ENCODE data around the gene FDPS. TPM values are rescaled to one million over a fixed set of nuclear protein-coding genes. Genes with fewer than 3 reads are reported as not detected.
"Not testable (repeated sequence)": the region's sequence is repeated elsewhere in the genome, so short reads cannot be mapped to it uniquely, and the experiment has no call there.

FDPS gene
- total RNA-seq, 1 donor from 2014 or later, result 324 TPM

- peak overlapping the region; percentile 91 for H3K4me3 Mint-ChIP-seq
- H3K9me3 Mint-ChIP-seq, result no peaks in the 10 kb centered on the region
- H3K4me1 Mint-ChIP-seq, result peaks cover 28% of the 10 kb centered on the region
- no peak for DNase-seq
- intact Hi-C loops (cut with micrococcal nuclease), result loop anchor here (10.0 kb wide), 1 partner anchor 269 kb away; no protein-coding TSS in a partner anchor
- H3K36me3 Mint-ChIP-seq (ENCODE audit: low read depth), result peaks cover 15% of the 10 kb centered on the region
- no peaks in the 10 kb centered on the region for H3K27me3 Mint-ChIP-seq
- no peak overlapping the region for H3K27ac Mint-ChIP-seq
These were observed 16.9 kb downstream of the FDPS start for GRCh38 chr1:155325603-155325893.

GRCh38 chr1:155326020-155326526 lies 17.4 kb downstream of the FDPS start:
- intact Hi-C loops (cut with micrococcal nuclease), result loop anchor here (10.0 kb wide), 1 partner anchor 269 kb away; no protein-coding TSS in a partner anchor
- H3K9me3 Mint-ChIP-seq, result no peaks in the 10 kb centered on the region
- H3K4me3 Mint-ChIP-seq, result peak overlapping the region; percentile 91
- peaks cover 18% of the 10 kb centered on the region for H3K36me3 Mint-ChIP-seq (ENCODE audit: low read depth)
- no peak for DNase-seq
- H3K4me1 Mint-ChIP-seq, result peaks cover 24% of the 10 kb centered on the region
- H3K27me3 Mint-ChIP-seq, result no peaks in the 10 kb centered on the region
- peak overlapping the region; percentile 38 for H3K27ac Mint-ChIP-seq

GRCh38 chr1:155326631-155327037 lies 18.0 kb downstream of the FDPS start:
- H3K4me3 Mint-ChIP-seq, result no peak overlapping the region
- intact Hi-C loops (cut with micrococcal nuclease), result loop anchor here (10.0 kb wide), 1 partner anchor 268 kb away; no protein-coding TSS in a partner anchor
- H3K4me1 Mint-ChIP-seq, result peaks cover 21% of the 10 kb centered on the region
- no peaks in the 10 kb centered on the region for H3K9me3 Mint-ChIP-seq
- H3K27ac Mint-ChIP-seq, result no peak overlapping the region
- peaks cover 22% of the 10 kb centered on the region for H3K36me3 Mint-ChIP-seq (ENCODE audit: low read depth)
- DNase-seq, result no peak
- H3K27me3 Mint-ChIP-seq, result no peaks in the 10 kb centered on the region

- intact Hi-C loops (cut with micrococcal nuclease), result loop anchor here (10.0 kb wide), 1 partner anchor 267 kb away; no protein-coding TSS in a partner anchor
- peak overlapping the region; percentile 49 for H3K27ac Mint-ChIP-seq
These were observed 19.3 kb downstream of the FDPS start for GRCh38 chr1:155327981-155328380.

GRCh38 chr1:155328856-155329255 lies 20.2 kb downstream of the FDPS start:
- not testable (repeated sequence) for H3K27me3 Mint-ChIP-seq, H3K9me3 Mint-ChIP-seq, H3K4me3 Mint-ChIP-seq, H3K27ac Mint-ChIP-seq, DNase-seq
- Mint-ChIP-seq H3K4me1 (peaks cover 14% of the 10 kb centered on the region), H3K36me3 (ENCODE audit: low read depth) (peaks cover 21% of the 10 kb centered on the region)
- intact Hi-C loops (cut with micrococcal nuclease), result loop anchor here (10.0 kb wide), 1 partner anchor 266 kb away; no protein-coding TSS in a partner anchor

More at GRCh38 chr1:155327981-155328380, 19.3 kb downstream of the FDPS start:
- no peak for DNase-seq
- Mint-ChIP-seq H3K36me3 (ENCODE audit: low read depth) (peaks cover 19% of the 10 kb centered on the region), H3K9me3 (no peaks in the 10 kb centered on the region), H3K4me1 (peaks cover 14% of the 10 kb centered on the region), H3K4me3 (no peak overlapping the region), H3K27me3 (no peaks in the 10 kb centered on the region)

GRCh38 chr1:155329980-155330598 lies 21.4 kb downstream of the FDPS start:
- intact Hi-C loops (cut with micrococcal nuclease), result loop anchor here (10.0 kb wide), 1 partner anchor 265 kb away; no protein-coding TSS in a partner anchor
- peaks cover 12% of the 10 kb centered on the region for H3K4me1 Mint-ChIP-seq

GRCh38 chr1:155334962-155335361 lies 26.3 kb downstream of the FDPS start:
- H3K27ac Mint-ChIP-seq, result no peak overlapping the region
- H3K4me3 Mint-ChIP-seq, result no peak overlapping the region
- no peaks in the 10 kb centered on the region for H3K27me3 Mint-ChIP-seq
- DNase-seq, result no peak
- intact Hi-C loops (cut with micrococcal nuclease), result no loop called here
- no peaks in the 10 kb centered on the region for H3K9me3 Mint-ChIP-seq
- no peaks in the 10 kb centered on the region for H3K4me1 Mint-ChIP-seq
- H3K36me3 Mint-ChIP-seq (ENCODE audit: low read depth), result peaks cover 39% of the 10 kb centered on the region

More at GRCh38 chr1:155329980-155330598, 21.4 kb downstream of the FDPS start:
- DNase-seq, result no peak
- no peak overlapping the region for H3K27ac Mint-ChIP-seq
- no peaks in the 10 kb centered on the region for H3K9me3 Mint-ChIP-seq
- H3K27me3 Mint-ChIP-seq, result no peaks in the 10 kb centered on the region
- peaks cover 27% of the 10 kb centered on the region for H3K36me3 Mint-ChIP-seq (ENCODE audit: low read depth)
- H3K4me3 Mint-ChIP-seq, result no peak overlapping the region

GRCh38 chr1:155339515-155340097 lies 30.9 kb downstream of the FDPS start:
- no peak overlapping the region for H3K4me3 Mint-ChIP-seq
- no peaks in the 10 kb centered on the region for H3K27me3 Mint-ChIP-seq
- intact Hi-C loops (cut with micrococcal nuclease), result no loop called here
- peaks cover 59% of the 10 kb centered on the region for H3K36me3 Mint-ChIP-seq (ENCODE audit: low read depth)
- H3K9me3 Mint-ChIP-seq, result no peaks in the 10 kb centered on the region
- H3K4me1 Mint-ChIP-seq, result no peaks in the 10 kb centered on the region
- no peak overlapping the region for H3K27ac Mint-ChIP-seq
- no peak for DNase-seq

- Mint-ChIP-seq H3K9me3 (no peaks in the 10 kb centered on the region), H3K27ac (no peak overlapping the region), H3K36me3 (ENCODE audit: low read depth) (peaks cover 68% of the 10 kb centered on the region), H3K4me3 (no peak overlapping the region), H3K4me1 (no peaks in the 10 kb centered on the region), H3K27me3 (no peaks in the 10 kb centered on the region)
- intact Hi-C loops (cut with micrococcal nuclease), result no loop called here
- DNase-seq, result no peak
These were observed 34.2 kb downstream of the FDPS start for GRCh38 chr1:155342842-155343241.

GRCh38 chr1:155352631-155353030 lies 44.0 kb downstream of the FDPS start:
- H3K27me3 Mint-ChIP-seq, result no peaks in the 10 kb centered on the region
- peaks cover 55% of the 10 kb centered on the region for H3K36me3 Mint-ChIP-seq (ENCODE audit: low read depth)
- H3K27ac Mint-ChIP-seq, result no peak overlapping the region

GRCh38 chr1:155360051-155360450 lies 51.4 kb downstream of the FDPS start:
- no peak overlapping the region for H3K4me3 Mint-ChIP-seq
- intact Hi-C loops (cut with micrococcal nuclease), result no loop called here
- H3K36me3 Mint-ChIP-seq (ENCODE audit: low read depth), result peaks cover 25% of the 10 kb centered on the region
- H3K9me3 Mint-ChIP-seq, result no peaks in the 10 kb centered on the region
- no peaks in the 10 kb centered on the region for H3K27me3 Mint-ChIP-seq
- no peak overlapping the region for H3K27ac Mint-ChIP-seq
- DNase-seq, result no peak
- H3K4me1 Mint-ChIP-seq, result no peaks in the 10 kb centered on the region

More at GRCh38 chr1:155352631-155353030, 44.0 kb downstream of the FDPS start:
- H3K4me3 Mint-ChIP-seq, result no peak overlapping the region
- no peaks in the 10 kb centered on the region for H3K9me3 Mint-ChIP-seq
- DNase-seq, result no peak
- no peaks in the 10 kb centered on the region for H3K4me1 Mint-ChIP-seq
- intact Hi-C loops (cut with micrococcal nuclease), result no loop called here

Other genes with a start within 250 kb of the FDPS start
- gene EFNA4, start 245.1 kb upstream of the FDPS start, total RNA-seq, result 5.8 and 6.2 TPM in 2 replicates
- 3.6 and 4.4 TPM in 2 replicates for gene EFNA3, start 230.0 kb upstream of the FDPS start, total RNA-seq
- 0.24 TPM in 1 of 2 replicates, not detected in the other for gene EFNA1, start 181.0 kb upstream of the FDPS start, total RNA-seq
- 46.2 and 46.3 TPM in 2 replicates for gene SLC50A1, start 173.0 kb upstream of the FDPS start, total RNA-seq
- gene DPM3, start 168.3 kb upstream of the FDPS start, total RNA-seq, result 34.5 and 37.2 TPM in 2 replicates
- 244 and 245 TPM in 2 replicates for gene KRTCAP2, start 135.6 kb upstream of the FDPS start, total RNA-seq
- 9.4 and 10.7 TPM in 2 replicates for gene TRIM46, start 135.0 kb upstream of the FDPS start, total RNA-seq
- gene THBS3, start 101.0 kb upstream of the FDPS start, total RNA-seq, result 10.5 and 10.6 TPM in 2 replicates
- gene MTX1, start 100.2 kb upstream of the FDPS start, total RNA-seq, result 62.4 and 64.7 TPM in 2 replicates
- gene ENTREP3, start 53.4 kb upstream of the FDPS start, total RNA-seq, result 45.1 and 46.2 TPM in 2 replicates
- gene SCAMP3, start 46.5 kb upstream of the FDPS start, total RNA-seq, result 152 and 158 TPM in 2 replicates
- gene CLK2, start 35.4 kb upstream of the FDPS start, total RNA-seq, result 86.2 and 90.6 TPM in 2 replicates
- 3.2 and 3.8 TPM in 2 replicates for gene HCN3, start 31.4 kb upstream of the FDPS start, total RNA-seq
- gene PKLR, start 7.4 kb upstream of the FDPS start, total RNA-seq, result 0.09 TPM in 1 of 2 replicates, not detected in the other
- 29.9 and 30.1 TPM in 2 replicates for gene RUSC1, start 12.0 kb downstream of the FDPS start, total RNA-seq

Data from activated CD4-positive, alpha-beta T cell treated with anti-CD3 and anti-CD28 coated beads, Interleukin-2, amount 10 ng/mL, durations not matched to agents 24 days and 14 days (primary cell).